Ectodermal cell (in vitro differentiated cells): ENCODE data around the gene GPSM3.

ENCODE experiments used
- H3K27ac ChIP-seq: 2 replicates; pipeline ENCODE4 v1.7.0; 2013; ENCODE audit warnings: mild to moderate bottlenecking, low read depth, low read length; ENCODE audit not compliant: insufficient read depth, poor library complexity, severe bottlenecking
- H3K27me3 ChIP-seq: 2 replicates; pipeline ENCODE4 v1.7.0; 2013; ENCODE audit warnings: mild to moderate bottlenecking, low read length; ENCODE audit not compliant: insufficient read depth, control insufficient read depth, poor library complexity, severe bottlenecking
- H3K36me3 ChIP-seq: one replicate; pipeline ENCODE4 v1.7.0; 2013; ENCODE audit warnings: low read length; ENCODE audit not compliant: control insufficient read depth, insufficient read depth
- H3K4me1 ChIP-seq: one replicate; pipeline ENCODE4 v1.7.0; 2013; ENCODE audit warnings: low read length; ENCODE audit not compliant: control insufficient read depth, insufficient read depth
- H3K4me3 ChIP-seq: 2 replicates; pipeline ENCODE4 v1.7.0; 2013; ENCODE audit warnings: low read depth, low read length, control low read depth; ENCODE audit not compliant: insufficient read depth
- H3K9me3 ChIP-seq: 2 replicates; pipeline ENCODE4 v1.7.0; 2013; ENCODE audit warnings: mild to moderate bottlenecking, low read length, moderate library complexity; ENCODE audit not compliant: control insufficient read depth
- WGBS, 2 experiments: methylation state at CpG; one replicate each; pipeline ENCODE4 v1.1.7; 2013; ENCODE audit warnings: missing lambda C conversion rate in 2 of 2; 5-methylcytosine and 5-hydroxymethylcytosine counted together

Gene GPSM3

DNA sequence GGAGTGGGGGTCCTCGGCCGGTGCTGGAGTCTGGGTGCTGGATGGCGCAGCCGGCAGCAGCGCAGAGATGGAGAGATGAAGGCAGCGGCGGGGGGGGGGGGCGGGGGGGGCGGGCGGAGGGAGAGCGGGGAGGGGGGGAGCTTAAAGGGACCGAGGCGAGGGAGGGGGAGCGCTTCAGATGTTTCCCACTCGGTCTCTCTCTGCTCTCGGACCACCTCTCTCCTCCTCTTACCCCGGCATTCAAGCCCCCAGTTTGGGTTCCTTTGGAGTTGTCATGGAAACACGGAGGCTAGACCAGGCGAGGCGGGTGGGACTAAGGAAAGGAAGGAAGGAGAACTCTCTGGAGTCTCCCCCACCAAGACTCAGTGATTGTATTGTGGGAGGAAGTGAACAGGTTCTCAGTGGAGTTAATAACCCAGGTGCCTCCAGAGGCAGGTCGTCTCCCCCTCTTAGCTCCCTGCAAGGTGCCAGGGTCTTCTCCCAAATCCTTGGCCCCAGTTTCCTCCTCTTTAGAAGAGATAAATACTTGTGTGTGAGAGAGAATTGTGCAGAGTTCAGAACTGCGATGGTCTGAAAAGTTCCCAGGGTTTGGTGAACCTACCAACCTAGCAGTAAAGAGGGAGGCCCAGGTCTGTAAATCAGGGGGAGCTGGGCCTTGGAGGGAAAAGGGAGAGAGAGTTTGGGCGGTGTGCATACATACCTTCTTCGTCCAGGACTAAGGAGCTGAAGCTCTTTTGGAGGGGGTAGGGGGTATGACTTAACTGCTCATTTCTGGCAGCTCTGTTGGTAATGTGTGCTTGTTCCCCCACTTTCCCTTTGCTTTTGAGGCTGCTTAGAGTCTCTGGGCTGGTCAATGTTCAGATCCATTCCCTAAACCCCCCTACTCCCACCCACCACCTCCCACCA lies 40.3 kb downstream of the GPSM3 start, which contains the start of gene PRRT1:
Gene PRRT1, minus strand, starts transcription at position 77 of the 906 bp plus-strand sequence. CDS start 112 bp downstream, outside the sequence.
- Histone ChIP-seq H3K4me3 (peak within 1 kb of the TSS; percentile 98), H3K9me3 (no peaks in the 10 kb centered on the region), H3K27ac (no peak within 1 kb of the TSS), H3K36me3 (peaks cover 4% of the 10 kb centered on the region), H3K27me3 (peaks cover 26% of the 10 kb centered on the region), H3K4me1 (peaks cover 11% of the 10 kb centered on the region)
- WGBS, 2 experiments = 8 to 15% methylated on average over 9 to 11 of the region's 24 CpGs

DNA sequence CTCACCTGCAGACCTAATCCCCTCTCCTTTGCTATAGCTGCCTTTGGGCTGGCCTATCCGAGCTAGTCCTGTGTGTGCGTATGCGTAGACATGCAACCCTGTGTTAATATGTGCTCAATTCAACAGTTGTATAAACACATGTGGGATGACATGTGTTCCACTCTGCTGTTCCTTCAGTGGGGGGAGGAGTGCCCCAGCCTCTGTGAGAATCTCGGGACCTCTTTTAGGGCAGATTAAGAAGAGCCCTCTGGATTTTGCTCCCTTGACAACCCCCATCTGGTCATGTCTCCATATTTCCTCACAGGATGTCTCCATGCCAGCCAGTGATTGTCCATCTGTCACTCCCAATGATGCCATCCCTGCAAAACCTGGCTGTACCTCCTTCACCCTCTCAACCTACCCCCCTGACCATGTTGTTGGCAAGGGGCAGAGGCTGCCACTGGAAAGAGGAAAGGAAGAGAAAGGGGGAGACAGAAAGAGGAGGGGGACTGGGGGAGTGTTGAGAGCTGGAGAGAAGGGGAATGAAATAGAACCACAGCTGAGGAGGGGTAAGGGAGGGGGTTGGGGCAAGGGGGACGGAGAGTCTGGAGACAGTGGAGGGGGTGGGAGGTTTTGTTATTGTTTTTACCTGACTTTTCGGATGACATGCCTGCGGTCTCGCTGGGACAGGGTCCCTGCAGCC lies 41.1 kb downstream of the GPSM3 start:
- Histone ChIP-seq H3K27me3 (peaks cover 26% of the 10 kb centered on the region), H3K4me3 (no peak overlapping the region), H3K36me3 (no peaks in the 10 kb centered on the region), H3K27ac (no peak overlapping the region), H3K4me1 (peaks cover 11% of the 10 kb centered on the region), H3K9me3 (no peaks in the 10 kb centered on the region)
- WGBS, 2 experiments = 39 to 45% methylated on average over 8 of the region's 8 CpGs

DNA sequence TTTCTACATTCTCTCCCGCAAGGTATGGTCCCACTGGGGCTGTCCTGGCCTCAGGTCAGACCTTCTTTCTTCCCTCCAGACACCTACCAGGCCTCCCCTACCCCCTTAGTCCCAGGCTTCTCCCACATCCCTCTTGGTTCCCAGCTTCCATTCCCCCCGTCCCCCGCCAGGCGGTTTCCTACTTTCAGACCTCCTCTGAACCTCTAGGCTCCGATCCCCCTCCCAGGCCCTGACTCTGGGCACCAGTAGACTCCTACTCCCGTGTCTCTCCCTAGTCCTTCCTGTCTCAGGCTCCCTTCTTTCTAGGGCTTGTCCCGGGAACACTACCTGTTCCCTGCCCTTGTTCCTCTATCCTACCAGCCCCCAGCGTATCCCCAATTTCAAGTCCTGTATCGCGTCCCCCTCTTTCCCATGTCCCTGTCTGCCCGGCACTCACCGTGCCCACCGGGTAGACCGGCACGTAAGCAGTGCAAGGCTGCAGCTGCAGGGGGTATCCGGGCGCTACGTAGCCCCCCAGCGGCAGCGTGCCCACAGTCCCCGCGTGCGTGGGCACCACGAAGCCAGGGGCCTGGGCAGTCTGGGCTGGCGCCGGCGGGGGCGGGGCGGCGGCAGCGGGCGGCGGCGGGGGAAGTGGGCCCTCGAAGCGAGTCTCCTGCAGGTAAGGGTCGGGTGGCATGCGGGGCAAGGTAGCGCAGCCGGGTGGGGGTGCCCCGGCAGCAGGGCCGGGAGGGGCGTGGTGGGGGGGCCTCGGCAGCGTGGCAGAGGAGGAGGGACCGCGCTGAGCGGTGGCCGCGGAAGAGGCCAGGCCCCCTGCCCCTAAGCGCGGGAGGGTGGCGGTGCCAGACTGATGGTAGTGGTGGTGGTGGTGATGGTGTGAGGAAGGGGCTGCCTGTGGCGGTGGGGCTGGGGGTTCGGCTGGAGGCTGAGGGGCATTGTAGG lies 42.2 kb downstream of the GPSM3 start:
- peaks cover 26% of the 10 kb centered on the region for H3K27me3 ChIP-seq
- no peaks in the 10 kb centered on the region for H3K9me3 ChIP-seq
- no peak overlapping the region for H3K4me3 ChIP-seq
- WGBS, 2 experiments = 72 to 76% methylated on average over 55 of the region's 55 CpGs
- H3K36me3 ChIP-seq = no peaks in the 10 kb centered on the region
- no peak overlapping the region for H3K27ac ChIP-seq
- peaks cover 11% of the 10 kb centered on the region for H3K4me1 ChIP-seq

DNA sequence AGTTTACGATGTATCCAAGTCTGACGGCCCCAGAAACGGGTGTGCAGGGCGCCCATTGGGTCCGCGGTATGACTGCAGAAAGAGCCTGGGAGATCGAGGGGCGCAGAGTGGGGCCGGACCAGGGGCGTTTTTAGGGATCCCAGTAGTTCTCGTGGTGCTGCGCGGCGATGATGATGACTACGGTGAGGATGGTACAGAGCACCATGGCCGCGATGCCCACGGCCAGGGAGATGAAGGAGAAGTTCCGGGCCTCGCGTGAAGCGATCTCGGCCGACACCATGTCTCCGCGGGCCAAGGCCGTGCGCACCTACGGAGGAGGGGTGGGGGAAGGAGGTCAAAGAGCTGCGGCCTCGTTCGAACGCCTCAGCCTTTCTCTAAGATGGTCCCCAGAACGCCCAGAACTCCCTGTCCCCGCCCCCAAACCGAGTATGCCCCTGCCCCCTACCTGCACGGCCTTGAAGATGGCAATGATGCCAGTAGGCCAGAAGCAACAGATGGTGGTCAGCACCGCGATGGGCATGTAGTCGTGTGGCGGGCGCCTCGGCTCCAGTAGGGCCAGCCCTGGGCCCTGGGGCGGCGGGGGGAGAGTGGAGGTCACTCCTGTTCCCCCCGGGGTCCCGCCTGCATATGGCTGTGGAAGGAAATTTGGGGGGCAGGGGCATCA lies 43.2 kb downstream of the GPSM3 start:
- 93 to 94% methylated on average over 47 of the region's 47 CpGs for WGBS, 2 experiments
- Histone ChIP-seq H3K27ac (no peak overlapping the region), H3K27me3 (peaks cover 26% of the 10 kb centered on the region), H3K4me1 (peaks cover 11% of the 10 kb centered on the region), H3K9me3 (no peaks in the 10 kb centered on the region), H3K4me3 (no peak overlapping the region), H3K36me3 (no peaks in the 10 kb centered on the region)

DNA sequence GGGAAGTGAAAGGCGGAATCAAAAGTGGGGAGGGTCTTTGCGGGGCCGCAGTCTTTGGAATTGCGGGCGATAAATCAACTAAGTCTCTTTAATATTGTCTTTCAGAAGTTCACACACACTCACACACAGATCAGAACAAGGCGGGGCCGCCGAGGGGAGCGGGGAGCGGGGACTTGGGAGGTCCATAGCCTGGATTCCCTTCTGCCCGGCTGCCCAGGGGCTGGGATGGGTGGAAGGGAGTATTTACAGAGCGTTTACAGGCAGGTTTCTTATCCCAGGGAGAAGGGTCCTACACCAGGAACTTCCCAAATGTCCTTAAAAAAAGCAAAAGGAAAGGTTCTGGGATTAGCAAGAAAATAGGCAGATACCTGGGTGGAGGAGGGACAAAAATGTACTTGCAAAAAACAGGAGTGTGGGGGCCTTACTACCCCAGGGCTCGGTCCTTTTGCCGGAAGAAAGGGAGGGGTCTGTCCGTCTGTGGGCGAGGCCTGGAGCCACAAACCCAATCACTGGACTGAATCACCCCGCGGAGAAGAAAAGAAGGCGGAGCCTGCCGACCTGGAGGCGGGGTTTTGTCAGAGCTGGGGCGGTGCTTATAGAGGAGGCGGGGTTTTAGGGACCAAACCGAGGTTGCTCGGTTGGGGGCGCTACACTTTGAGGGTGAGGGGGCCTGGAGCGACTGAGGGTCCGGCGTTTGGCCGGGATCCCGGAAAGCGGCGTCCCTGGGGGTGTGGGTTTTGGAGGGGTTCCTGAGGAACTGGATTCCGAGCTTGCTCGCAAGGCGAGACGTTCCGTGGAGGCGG lies 44.0 kb downstream of the GPSM3 start:
- peaks cover 11% of the 10 kb centered on the region for H3K4me1 ChIP-seq
- WGBS, 2 experiments = 92 to 93% methylated on average over 39 of the region's 39 CpGs
- no peak overlapping the region for H3K27ac ChIP-seq
- H3K9me3 ChIP-seq = no peaks in the 10 kb centered on the region
- H3K36me3 ChIP-seq = no peaks in the 10 kb centered on the region
- no peak overlapping the region for H3K4me3 ChIP-seq
- peaks cover 26% of the 10 kb centered on the region for H3K27me3 ChIP-seq

DNA sequence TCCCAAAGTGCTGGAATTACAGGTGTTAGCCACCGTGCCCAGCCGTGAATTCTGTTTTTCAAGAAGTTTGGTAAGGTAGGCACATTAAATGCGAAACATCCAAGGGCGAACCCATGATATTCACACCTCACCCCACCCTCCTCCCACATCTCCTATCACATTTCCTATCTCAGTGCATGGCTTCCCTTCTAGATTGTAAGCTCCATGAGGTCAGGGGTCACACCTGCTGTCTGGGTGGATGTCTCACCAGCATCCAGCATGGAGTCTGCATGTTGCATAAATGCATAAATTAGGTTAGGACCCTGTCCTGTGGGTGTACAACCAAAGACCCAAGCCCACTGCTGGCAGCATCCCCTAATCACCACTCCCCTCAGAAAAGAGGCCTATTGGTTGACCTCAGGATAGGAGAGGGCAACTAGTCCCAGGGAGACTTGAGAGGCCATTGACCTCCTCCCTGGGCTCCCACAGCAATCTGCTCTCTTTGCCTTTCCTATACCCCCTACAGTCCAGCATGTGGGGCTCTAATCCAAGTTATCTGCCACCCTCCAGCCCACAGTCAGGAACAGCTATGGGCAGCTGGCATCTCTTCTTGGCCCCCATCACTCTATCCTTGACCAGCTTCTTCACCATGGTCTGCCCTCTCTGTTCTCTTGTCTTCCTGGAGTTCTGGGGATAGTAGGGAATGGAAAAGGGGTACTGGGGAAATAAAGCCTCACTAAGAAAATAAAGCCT lies 44.9 kb downstream of the GPSM3 start:
- Histone ChIP-seq H3K36me3 (no peaks in the 10 kb centered on the region), H3K27me3 (peaks cover 25% of the 10 kb centered on the region), H3K4me1 (peaks cover 10% of the 10 kb centered on the region), H3K27ac (no peak overlapping the region), H3K4me3 (no peak overlapping the region), H3K9me3 (no peaks in the 10 kb centered on the region)
- 90 to 93% methylated on average over 4 of the region's 4 CpGs for WGBS, 2 experiments

DNA sequence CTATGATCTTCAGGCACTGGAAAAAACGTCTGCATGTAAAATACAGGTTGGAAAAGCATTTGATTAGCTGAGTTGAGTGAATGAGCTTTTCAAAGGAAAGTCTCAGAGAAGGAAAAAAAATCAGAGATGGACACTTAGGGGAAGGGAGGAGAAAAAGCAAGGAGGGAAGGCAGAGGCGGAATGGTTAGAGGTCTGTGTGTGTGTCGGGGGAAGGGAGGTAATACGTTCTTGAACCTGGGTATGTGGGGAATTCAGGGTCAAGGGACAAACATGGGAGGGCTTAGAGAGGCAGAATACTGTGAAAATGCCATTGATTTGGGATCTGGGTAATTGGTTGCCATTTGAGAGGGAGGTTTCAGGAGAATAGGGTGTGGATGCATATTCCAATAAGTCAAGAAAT lies 45.8 kb downstream of the GPSM3 start:
- Histone ChIP-seq H3K36me3 (no peaks in the 10 kb centered on the region), H3K4me3 (no peak overlapping the region), H3K9me3 (no peaks in the 10 kb centered on the region), H3K27ac (no peak overlapping the region), H3K27me3 (peaks cover 21% of the 10 kb centered on the region), H3K4me1 (peaks cover 3% of the 10 kb centered on the region)
- 46 to 47% methylated on average over 4 of the region's 4 CpGs for WGBS, 2 experiments

DNA sequence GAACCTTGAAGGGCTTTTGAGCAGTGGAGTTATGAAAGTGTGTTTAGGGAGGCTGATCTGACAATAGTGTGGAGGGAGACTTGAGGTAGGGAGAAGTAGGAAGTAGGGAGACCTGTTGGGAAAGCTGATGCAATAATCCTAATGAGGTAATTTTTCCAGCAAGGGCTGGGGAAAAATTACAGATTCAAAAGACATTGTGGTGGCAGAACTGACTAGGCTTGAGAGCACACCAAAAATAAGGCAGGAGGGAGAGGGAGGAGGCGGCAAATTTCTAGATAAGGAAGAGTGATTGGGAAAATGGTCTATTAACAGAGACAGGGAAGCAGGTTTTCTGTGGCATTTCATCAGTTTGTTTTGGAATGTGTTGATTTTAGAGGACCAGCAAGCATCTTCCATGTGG lies 46.2 kb downstream of the GPSM3 start:
- Histone ChIP-seq H3K4me1 (peaks cover under 1% of the 10 kb centered on the region), H3K4me3 (no peak overlapping the region), H3K36me3 (no peaks in the 10 kb centered on the region), H3K9me3 (no peaks in the 10 kb centered on the region), H3K27ac (no peak overlapping the region), H3K27me3 (peaks cover 18% of the 10 kb centered on the region)
- WGBS, 2 experiments = 90 to 95% methylated on average over 1 of the region's 1 CpG
